GM13977 (cell line): ENCODE measurements around the gene AGRP.

Source experiments
- DNase-seq: peaks from one replicate; pipeline ENCODE4 v3.0.0; 2012; ENCODE audit warnings: low spot score
- in situ Hi-C: fragments of 300-500 bp; cut with MboI; formaldehyde crosslinking; loops from one replicate; pipeline ENCODE4 v1.12.0; 2022; ENCODE audit warnings: low sequenced_read_pairs, low pct_unique_long_range_greater_than_20kb, mixed read lengths, inconsistent platforms; ENCODE audit not compliant: unreplicated experiment
- TF ChIP-seq, protein P1 (sequence below): IDR thresholded peaks from 2 replicates; pipeline ENCODE4 v1.5.1; 2012; ENCODE audit warnings: mild to moderate bottlenecking, control low read depth; ENCODE audit not compliant: insufficient read depth; ENCODE audit errors: extremely low read depth, missing control alignments

AGRP gene

DNA sequence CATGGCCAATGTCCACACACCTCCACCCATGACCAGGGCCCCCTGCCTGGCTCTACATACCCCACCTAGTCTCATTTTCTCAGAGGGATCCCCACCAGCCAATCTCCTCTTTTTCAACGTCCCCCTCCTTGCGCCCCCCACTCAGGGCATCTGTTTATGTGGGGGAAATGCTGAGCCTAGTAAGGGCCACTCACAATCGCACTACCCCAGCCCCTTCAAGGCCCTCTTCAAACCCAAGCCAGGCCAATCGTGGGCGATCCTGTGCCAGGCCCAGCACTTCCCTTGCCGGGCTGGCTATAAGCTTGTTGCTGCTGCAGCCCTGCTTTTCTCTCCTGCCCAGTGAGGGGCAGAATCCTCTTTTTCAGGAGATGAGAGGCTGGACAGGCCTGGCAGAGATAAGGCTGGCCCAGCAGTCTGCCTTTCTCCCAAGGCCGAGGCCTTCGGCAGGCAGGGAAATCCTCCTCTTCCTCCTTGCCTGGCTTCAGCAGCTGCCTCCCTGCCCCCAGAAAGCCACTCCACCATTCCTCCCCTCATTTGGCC is 36.3 kb downstream of the AGRP start:
- in situ Hi-C loops: no loop called here

DNA sequence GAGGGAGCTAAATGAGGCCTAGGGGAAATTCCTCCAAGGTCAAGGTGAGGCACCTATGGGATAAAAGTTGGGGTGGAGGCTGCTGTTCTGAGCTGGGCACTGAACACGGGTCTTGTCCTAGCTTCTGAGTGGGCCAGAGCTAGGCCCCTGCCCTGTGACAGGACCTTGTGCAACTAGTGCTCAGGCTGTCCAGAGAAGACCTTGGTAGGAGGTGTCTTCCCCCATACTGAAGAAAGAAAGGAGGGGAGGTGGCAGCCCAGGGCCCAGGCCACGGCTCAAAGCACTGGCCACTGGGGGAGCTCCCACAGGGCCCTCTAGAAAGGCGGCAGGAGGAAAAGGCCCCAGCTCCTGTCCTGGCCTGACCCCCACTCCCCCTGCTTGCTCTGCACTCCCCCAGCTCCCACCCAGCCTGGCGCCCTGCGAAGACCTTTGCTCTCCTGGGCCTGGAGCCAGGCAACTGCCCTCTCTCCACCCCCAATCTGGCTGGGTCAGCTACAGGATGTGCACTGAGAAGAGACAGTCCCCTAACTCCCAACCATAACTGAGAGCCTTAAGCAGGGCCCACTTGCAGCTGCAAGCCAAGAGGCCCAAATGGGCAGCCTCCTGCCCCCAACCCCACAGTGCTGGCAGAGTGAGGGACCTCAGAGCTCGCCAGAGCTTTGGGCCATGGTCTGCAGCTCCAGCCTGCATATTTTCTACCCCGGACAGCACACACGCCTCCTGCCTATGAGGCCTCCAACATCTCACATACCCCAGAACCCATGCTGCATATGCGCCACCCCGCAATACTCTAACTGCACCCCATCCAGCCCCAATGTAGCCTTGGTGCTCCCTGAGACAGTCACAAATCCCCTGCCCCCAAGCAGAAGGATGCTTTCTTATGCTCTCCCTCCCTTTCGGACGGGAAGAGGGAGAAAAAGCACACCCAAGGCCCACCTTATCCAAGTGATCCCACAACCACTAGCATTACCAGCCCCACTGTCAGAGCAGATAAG is 37.1 kb downstream of the AGRP start:
- in situ Hi-C loops: no loop called here
- no peak for DNase-seq
- TF ChIP-seq, protein P1, sequence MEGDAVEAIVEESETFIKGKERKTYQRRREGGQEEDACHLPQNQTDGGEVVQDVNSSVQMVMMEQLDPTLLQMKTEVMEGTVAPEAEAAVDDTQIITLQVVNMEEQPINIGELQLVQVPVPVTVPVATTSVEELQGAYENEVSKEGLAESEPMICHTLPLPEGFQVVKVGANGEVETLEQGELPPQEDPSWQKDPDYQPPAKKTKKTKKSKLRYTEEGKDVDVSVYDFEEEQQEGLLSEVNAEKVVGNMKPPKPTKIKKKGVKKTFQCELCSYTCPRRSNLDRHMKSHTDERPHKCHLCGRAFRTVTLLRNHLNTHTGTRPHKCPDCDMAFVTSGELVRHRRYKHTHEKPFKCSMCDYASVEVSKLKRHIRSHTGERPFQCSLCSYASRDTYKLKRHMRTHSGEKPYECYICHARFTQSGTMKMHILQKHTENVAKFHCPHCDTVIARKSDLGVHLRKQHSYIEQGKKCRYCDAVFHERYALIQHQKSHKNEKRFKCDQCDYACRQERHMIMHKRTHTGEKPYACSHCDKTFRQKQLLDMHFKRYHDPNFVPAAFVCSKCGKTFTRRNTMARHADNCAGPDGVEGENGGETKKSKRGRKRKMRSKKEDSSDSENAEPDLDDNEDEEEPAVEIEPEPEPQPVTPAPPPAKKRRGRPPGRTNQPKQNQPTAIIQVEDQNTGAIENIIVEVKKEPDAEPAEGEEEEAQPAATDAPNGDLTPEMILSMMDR: no peak

More for the DNA sequence above, 36.3 kb downstream of the AGRP start:
- TF ChIP-seq, protein P1: no peak
- DNase-seq: no peak

DNA sequence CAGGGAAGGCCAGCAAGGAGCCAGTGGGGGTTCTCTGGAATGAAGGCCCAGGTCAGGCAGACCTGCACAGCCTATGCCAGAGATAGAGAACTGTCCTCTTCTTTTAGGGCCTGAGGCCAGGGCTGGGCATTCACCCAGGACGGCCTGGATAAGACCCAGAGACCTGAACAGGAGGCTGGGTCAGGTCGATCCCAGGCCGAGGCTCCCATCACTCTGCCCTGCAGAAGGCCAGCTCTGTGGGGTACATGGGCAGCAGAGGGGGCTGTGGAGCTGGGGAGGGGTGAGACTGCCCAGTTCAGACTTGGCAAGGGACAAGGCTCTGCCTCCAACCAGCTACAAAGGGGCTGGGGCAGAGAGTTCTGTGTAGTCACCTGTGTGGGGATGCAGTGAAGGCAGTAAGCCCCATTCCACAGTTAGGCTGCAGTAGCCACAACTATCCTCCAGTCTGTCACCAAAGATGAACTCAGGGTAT is 37.9 kb downstream of the AGRP start:
- TF ChIP-seq, protein P1: peak; percentile 1

DNA sequence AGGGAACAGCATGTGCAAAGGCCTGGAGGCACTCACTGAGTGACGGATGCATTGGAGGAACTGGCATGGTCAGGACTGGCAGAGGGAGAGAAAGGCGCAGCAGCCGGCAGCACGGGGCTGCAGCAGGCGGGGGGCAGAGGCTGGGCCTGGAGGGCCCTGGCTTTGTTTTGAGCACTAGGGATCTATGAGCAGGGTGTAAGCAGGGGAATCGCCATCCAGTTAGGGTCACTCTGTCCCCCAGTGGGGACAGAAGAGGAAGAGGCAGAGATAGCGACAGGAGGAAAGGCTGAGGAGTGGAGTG is 38.3 kb downstream of the AGRP start:
- DNase-seq: no peak
- TF ChIP-seq, protein P1: no peak
- in situ Hi-C loops: no loop called here

More for the DNA sequence above, 37.9 kb downstream of the AGRP start:
- in situ Hi-C loops: no loop called here
- no peak for DNase-seq

DNA sequence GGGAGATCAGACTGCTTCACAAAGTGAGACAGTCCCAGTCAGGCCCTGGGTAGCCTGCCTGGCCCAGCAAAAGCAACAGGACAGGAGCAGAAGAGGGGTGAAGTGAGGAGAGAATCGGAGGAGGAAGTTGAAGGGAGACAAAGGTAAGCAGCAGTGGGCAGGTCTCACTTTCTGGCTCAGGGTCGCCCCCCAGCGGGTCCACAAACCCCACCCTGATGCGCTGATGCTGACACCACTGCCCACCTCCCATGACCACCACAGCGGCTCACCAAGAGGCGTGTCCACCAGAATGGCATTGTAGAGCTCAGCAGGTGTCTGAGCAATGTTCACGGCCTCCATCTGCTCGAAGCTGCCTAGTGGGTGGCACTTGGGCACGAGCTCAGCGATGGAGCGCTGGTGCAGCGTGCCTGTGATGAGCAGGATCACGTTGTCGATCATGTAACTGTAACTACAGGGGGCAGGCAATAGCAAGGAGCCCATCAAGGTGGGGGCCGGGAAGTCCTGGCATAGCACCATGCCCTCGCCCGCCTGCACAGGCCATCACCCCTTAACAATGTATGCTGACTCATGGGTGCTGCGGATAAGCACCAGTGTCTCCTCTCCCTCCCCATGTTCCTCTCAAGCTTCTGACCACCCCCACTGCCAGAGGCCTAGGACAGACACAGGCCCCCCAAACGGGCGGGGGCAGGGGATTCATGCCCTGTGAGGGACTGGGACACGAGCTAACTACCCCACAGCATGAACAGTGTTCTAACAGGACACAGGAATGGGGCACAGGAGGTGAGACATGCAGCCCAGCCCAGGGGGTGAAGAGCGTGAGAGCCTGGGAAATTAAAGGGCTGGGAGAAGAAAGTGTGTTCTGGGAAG is 38.9 kb downstream of the AGRP start:
- DNase-seq: no peak
- in situ Hi-C loops: no loop called here
- TF ChIP-seq, protein P1: no peak

DNA sequence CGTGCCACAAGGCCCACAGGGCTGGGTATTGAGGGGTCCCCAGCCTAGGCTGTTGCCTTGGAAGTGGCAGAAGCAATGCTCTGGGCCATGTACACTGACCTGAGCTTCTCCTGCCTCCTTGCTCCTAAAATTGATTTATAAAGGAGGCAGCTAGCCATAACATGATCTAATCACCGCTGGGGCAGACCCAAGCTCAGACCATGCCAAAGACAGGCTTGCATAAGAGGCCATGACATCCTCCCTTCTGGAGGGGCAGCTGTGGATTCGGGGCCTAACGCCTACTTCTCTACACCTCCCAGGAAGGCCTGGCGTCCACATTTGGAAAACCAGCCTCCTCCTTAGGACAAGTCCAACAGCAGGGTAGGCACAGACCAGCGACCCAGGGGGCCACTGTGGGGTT is 40.1 kb downstream of the AGRP start:
- TF ChIP-seq, protein P1: no peak
- no peak for DNase-seq
- in situ Hi-C loops: no loop called here
